B cell (primary cell): ENCODE data around the gene LONRF2. TPM values are rescaled to one million over a fixed set of nuclear protein-coding genes. Genes with fewer than 3 reads are reported as not detected.

Source experiments
- ATAC-seq: fragments of 200-7000 bp; cut with Tn5 transposase; one replicate; pipeline ENCODE4 v1.10.0; 2021; ENCODE audit warnings: low read depth, mild to moderate bottlenecking, moderate number of reproducible peaks, moderate library complexity
- CTCF ChIA-PET: fragments of 350-600 bp; sonication (Branson Sonifier 250); formaldehyde crosslinking; loops from one replicate; lab custom pipeline; 2021; ENCODE audit warnings: antibody characterized with exemption, inconsistent platforms; lab: Charles Lee
- POLR2A ChIA-PET: fragments of 350-600 bp; sonication (Branson Sonifier 250); formaldehyde crosslinking; loops from one replicate; lab custom pipeline; 2021; ENCODE audit warnings: antibody characterized with exemption; lab: Charles Lee
- DNase-seq: peaks from one replicate; pipeline ENCODE4 v3.0.0; 2013
- H2AFZ ChIP-seq: 2 replicates; pipeline ENCODE4 v1.6.1; 2012; ENCODE audit warnings: mild to moderate bottlenecking, low read depth, low read length; ENCODE audit not compliant: insufficient read depth, poor library complexity, severe bottlenecking
- H3K27ac ChIP-seq, 2 donors: 1 replicate in 1 of 2; 2 replicates in 1 of 2; pipeline ENCODE4 v1.5.1; 2012 to 2013; ENCODE audit warnings: low read length in 2 of 2, mild to moderate bottlenecking in 2 of 2, moderate library complexity in 1 of 2
- H3K27me3 ChIP-seq, 4 experiments: fragments of 200-600 bp in 1 of 4; sonication (generic) in 1 of 4; replicated peaks in 1 of 4; 1 replicate in 2 of 4; 2 replicates in 2 of 4; pipeline versions ENCODE4 v1.6.1 to v1.7.0; 2013 to 2016; ENCODE audit warnings: low read length in 3 of 4, mild to moderate bottlenecking in 2 of 4, mixed read lengths in 1 of 4, moderate library complexity in 1 of 4; ENCODE audit not compliant: insufficient read depth in 4 of 4, control insufficient read depth in 3 of 4; ENCODE audit errors: control extremely low read depth in 1 of 4
- H3K36me3 ChIP-seq, 2 experiments: replicated peaks in 1 of 2; 1 replicate in 1 of 2; 2 replicates in 1 of 2; pipeline versions ENCODE4 v1.6.1 to v1.7.1; 2013; ENCODE audit warnings: low read length in 1 of 2; ENCODE audit not compliant: insufficient read depth in 2 of 2, control insufficient read depth in 1 of 2; ENCODE audit errors: control extremely low read depth in 1 of 2, extremely low read depth in 1 of 2
- H3K4me1 ChIP-seq, 2 donors: fragments of 200-600 bp in 1 of 2; sonication (generic) in 1 of 2; 1 replicate in 1 of 2; 2 replicates in 1 of 2; pipeline versions ENCODE4 v1.5.1 to v1.6.1; 2013 to 2017; ENCODE audit warnings: low read length in 2 of 2; ENCODE audit not compliant: control insufficient read depth in 2 of 2, insufficient read depth in 2 of 2
- H3K4me2 ChIP-seq: replicated peaks from 2 replicates; pipeline ENCODE3; 2012; ENCODE audit warnings: mild to moderate bottlenecking, low read depth, low read length; ENCODE audit not compliant: poor library complexity, severe bottlenecking
- H3K4me3 ChIP-seq, 5 experiments: fragments of 200-600 bp in 1 of 5; sonication (generic) in 1 of 5; 1 replicate in 3 of 5; 2 replicates in 2 of 5; pipeline versions ENCODE4 v1.5.1 to v1.7.0; 2011 to 2016; ENCODE audit warnings: low read length in 4 of 5, mild to moderate bottlenecking in 4 of 5, low read depth in 2 of 5, control low read depth in 1 of 5, moderate library complexity in 1 of 5; ENCODE audit not compliant: insufficient read depth in 1 of 5; ENCODE audit errors: control extremely low read depth in 1 of 5, extremely low read depth in 1 of 5
- H3K79me2 ChIP-seq: fragments of 200-600 bp; sonication (generic); one replicate; pipeline ENCODE4 v1.6.0; 2016; ENCODE audit warnings: low read length; ENCODE audit not compliant: control insufficient read depth, insufficient read depth
- H3K9ac ChIP-seq: fragments of 200-600 bp; sonication (generic); 2 replicates; pipeline ENCODE4 v1.6.1; 2017; ENCODE audit warnings: mild to moderate bottlenecking, low read length, moderate library complexity
- H3K9me3 ChIP-seq, 3 donors: one replicate each; pipeline versions ENCODE4 v1.6.1 to v1.7.1; 2013; ENCODE audit warnings: low read length in 2 of 3; ENCODE audit not compliant: control insufficient read depth in 2 of 3, insufficient read depth in 1 of 3; ENCODE audit errors: control extremely low read depth in 1 of 3
- H4K20me1 ChIP-seq: 2 replicates; pipeline ENCODE4 v1.6.0; 2012; ENCODE audit warnings: mild to moderate bottlenecking, low read length; ENCODE audit not compliant: insufficient read depth, control insufficient read depth, poor library complexity, severe bottlenecking
- H3K27ac Mint-ChIP-seq: one replicate; pipeline ENCODE4 v1.8.0; 2021; ENCODE audit warnings: mixed read lengths
- H3K27me3 Mint-ChIP-seq: one replicate; pipeline ENCODE4 v1.8.0; 2021; ENCODE audit warnings: mixed read lengths
- H3K4me1 Mint-ChIP-seq: one replicate; pipeline ENCODE4 v1.8.0; 2021; ENCODE audit warnings: mixed read lengths
- H3K4me3 Mint-ChIP-seq: one replicate; pipeline ENCODE4 v1.8.0; 2021; ENCODE audit warnings: mixed read lengths
- H3K9me3 Mint-ChIP-seq: one replicate; pipeline ENCODE4 v1.8.0; 2022; ENCODE audit warnings: mixed read lengths; ENCODE audit not compliant: insufficient read depth
- EZH2 ChIP-seq: IDR thresholded peaks from 2 replicates; pipeline ENCODE4 v1.6.1; 2012; ENCODE audit warnings: borderline replicate concordance, low read depth, mild to moderate bottlenecking, moderate library complexity, low read length; ENCODE audit not compliant: insufficient read depth, poor library complexity, severe bottlenecking
- WGBS: methylation state at CpG from one replicate; pipeline ENCODE4 v1.1.5; 2013; ENCODE audit warnings: missing lambda C conversion rate; ENCODE audit not compliant: insufficient coverage; 5-methylcytosine and 5-hydroxymethylcytosine counted together
- intact Hi-C: fragments of 100-400 bp; cut with micrococcal nuclease; formaldehyde crosslinking; loops from one replicate; pipeline ENCODE4 v1.10.0; 2022
- polyA plus RNA-seq: library from polyadenylated mRNA; depleted of rRNA; stranded (reverse); fragments of >200 nt; gene quantifications from 2 replicates; pipeline ENCODE4 v1.2.3, GENCODE V29; 2012
- total RNA-seq, 2 donors: library from RNA; stranded (reverse); fragments of 120-200 nt in 1 of 2; gene quantifications; 1 replicate in 1 of 2; 2 replicates in 1 of 2; pipeline versions ENCODE4 v1.2.3 to v1.2.4, GENCODE V29; 2013 to 2022
- TF ChIP-seq, protein P1 (sequence below): fragments of 200-600 bp; IDR thresholded peaks from one replicate; pipeline ENCODE4 v1.8.0; 2022; ENCODE audit warnings: antibody characterized with exemption, mild to moderate bottlenecking

The LONRF2 gene
- total and polyA plus RNA-seq, 2 donors (not counting 1 experiment from before 2014, with no cell fraction given) = 0.32 TPM; not detected in 1

DNA sequence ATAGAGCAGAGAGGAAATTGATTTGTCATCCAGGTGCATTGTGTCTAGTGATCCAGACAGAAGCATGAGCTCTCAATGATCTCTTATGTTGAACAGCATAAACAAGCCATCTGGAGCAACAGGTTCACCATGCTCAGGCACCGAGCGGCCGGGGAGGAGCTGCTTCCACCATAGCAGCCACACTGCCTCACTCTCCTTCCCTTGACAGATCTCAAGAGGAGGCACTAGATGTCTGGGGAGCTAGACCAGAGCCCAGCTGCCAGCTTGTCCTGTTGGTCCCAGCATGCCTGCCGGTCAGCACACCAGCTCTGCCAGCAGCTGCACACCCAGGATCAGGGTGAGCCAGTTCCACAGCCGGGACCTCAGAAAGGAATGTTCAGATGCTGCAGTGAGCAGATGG, 17.5 kb upstream of the LONRF2 start:
- intact Hi-C loops = no loop called here
- H3K9me3 Mint-ChIP-seq = peaks cover 6% of the 10 kb centered on the region
- TF ChIP-seq, protein P1, sequence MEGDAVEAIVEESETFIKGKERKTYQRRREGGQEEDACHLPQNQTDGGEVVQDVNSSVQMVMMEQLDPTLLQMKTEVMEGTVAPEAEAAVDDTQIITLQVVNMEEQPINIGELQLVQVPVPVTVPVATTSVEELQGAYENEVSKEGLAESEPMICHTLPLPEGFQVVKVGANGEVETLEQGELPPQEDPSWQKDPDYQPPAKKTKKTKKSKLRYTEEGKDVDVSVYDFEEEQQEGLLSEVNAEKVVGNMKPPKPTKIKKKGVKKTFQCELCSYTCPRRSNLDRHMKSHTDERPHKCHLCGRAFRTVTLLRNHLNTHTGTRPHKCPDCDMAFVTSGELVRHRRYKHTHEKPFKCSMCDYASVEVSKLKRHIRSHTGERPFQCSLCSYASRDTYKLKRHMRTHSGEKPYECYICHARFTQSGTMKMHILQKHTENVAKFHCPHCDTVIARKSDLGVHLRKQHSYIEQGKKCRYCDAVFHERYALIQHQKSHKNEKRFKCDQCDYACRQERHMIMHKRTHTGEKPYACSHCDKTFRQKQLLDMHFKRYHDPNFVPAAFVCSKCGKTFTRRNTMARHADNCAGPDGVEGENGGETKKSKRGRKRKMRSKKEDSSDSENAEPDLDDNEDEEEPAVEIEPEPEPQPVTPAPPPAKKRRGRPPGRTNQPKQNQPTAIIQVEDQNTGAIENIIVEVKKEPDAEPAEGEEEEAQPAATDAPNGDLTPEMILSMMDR = no peak
- TF ChIP-seq EZH2 = no peak
- CTCF ChIA-PET = interaction anchor here (1.7 kb wide), 1 partner anchor 42 kb away, joined by 4 read pairs; no protein-coding TSS in a partner anchor
- H3K27me3 Mint-ChIP-seq = peaks cover 37% of the 10 kb centered on the region
- no peaks in the 10 kb centered on the region for H3K36me3 ChIP-seq
- H3K4me3 Mint-ChIP-seq = no peak overlapping the region
- peaks cover 0 to 4% (median 0%) of the 10 kb centered on the region in 3 donors for H3K9me3 ChIP-seq
- no peaks in the 10 kb centered on the region for H3K4me1 ChIP-seq
- H3K79me2 ChIP-seq = no peaks in the 10 kb centered on the region
- H3K9ac ChIP-seq = no peak overlapping the region
- no peak overlapping the region for H3K27ac Mint-ChIP-seq
- no peak overlapping the region for H3K4me2 ChIP-seq
- H3K27ac ChIP-seq = no peak overlapping the region
- no peaks in the 10 kb centered on the region for H4K20me1 ChIP-seq
- no peaks in the 10 kb centered on the region for H3K4me1 Mint-ChIP-seq
- DNase-seq (no peak), ATAC-seq (no peak)
- H3K27me3 ChIP-seq = peaks cover 0 to 6% (median 4%) of the 10 kb centered on the region in 4 experiments
- H2AFZ ChIP-seq = no peak overlapping the region
- whole genome bisulfite sequencing = 81% methylated on average over 4 of the region's 5 CpGs
- POLR2A ChIA-PET = no interaction called here
- no peak overlapping the region for H3K4me3 ChIP-seq

DNA sequence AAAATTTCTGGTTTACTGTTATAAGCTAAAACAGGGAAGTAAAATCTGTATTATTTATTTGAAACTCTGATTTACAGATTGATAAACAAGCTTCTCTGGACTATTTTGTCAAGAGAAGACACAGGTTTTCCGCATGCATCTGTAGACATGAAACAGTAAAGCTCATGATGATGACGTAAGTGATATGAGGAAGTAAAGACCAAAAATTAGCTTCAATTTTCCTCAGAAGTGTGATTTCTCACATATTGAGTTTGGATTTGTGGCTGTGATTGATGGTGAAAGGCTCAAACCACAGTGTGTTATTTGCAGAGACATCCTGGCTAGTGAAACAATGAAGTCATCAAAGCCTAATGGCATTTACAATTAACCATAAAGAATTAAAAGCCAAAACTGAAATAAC, 12.6 kb upstream of the LONRF2 start:
- TF ChIP-seq, protein P1 = no peak
- TF ChIP-seq EZH2 = no peak
- no peak overlapping the region for H3K27ac ChIP-seq
- CTCF ChIA-PET = interaction anchor here (1.4 to 1.8 kb wide), 2 partner anchors 11 to 71 kb away, joined by 3 to 8 read pairs; no protein-coding TSS in a partner anchor
- DNase-seq (no peak), ATAC-seq (no peak)
- H3K4me1 ChIP-seq = no peaks in the 10 kb centered on the region
- WGBS = 61% methylated on average over 2 of the region's 2 CpGs
- no peaks in the 10 kb centered on the region for H3K4me1 Mint-ChIP-seq
- H3K36me3 ChIP-seq = no peaks in the 10 kb centered on the region
- no peaks in the 10 kb centered on the region for H3K79me2 ChIP-seq
- no peak overlapping the region for H3K4me2 ChIP-seq
- POLR2A ChIA-PET = no interaction called here
- H2AFZ ChIP-seq = no peak overlapping the region
- H3K9me3 Mint-ChIP-seq = no peaks in the 10 kb centered on the region
- intact Hi-C loops = no loop called here
- H3K27ac Mint-ChIP-seq = no peak overlapping the region
- peaks cover 44% of the 10 kb centered on the region for H3K27me3 Mint-ChIP-seq
- H3K27me3 ChIP-seq = peaks cover 0 to 8% (median under 1%) of the 10 kb centered on the region in 4 experiments
- H3K4me3 Mint-ChIP-seq = no peak overlapping the region
- H3K4me3 ChIP-seq = no peak overlapping the region
- H3K9ac ChIP-seq = no peak overlapping the region
- H3K9me3 ChIP-seq = peaks cover 0 to 4% (median 0%) of the 10 kb centered on the region in 3 donors
- no peaks in the 10 kb centered on the region for H4K20me1 ChIP-seq
